T-helper 2 cell treated with Interferon-gamma antibody and Interleukin-4, amounts not matched to agents 5 μg/mL and 100 μg/mL, for 36 hours (primary cell): ENCODE results near the gene C1orf185.
"Not testable (repeated sequence)": the region's sequence is repeated elsewhere in the genome, so short reads cannot be mapped to it uniquely, and the experiment has no call there.

Source experiments
- DNase-seq: peaks from one replicate; pipeline ENCODE4 v3.0.0; 2021; ENCODE audit warnings: low spot score
- H3K27ac Mint-ChIP-seq: one replicate; pipeline ENCODE4 v1.8.0; 2021; ENCODE audit warnings: mild to moderate bottlenecking, mixed read lengths
- H3K27me3 Mint-ChIP-seq: one replicate; pipeline ENCODE4 v1.8.0; 2021; ENCODE audit warnings: low read depth, mixed read lengths
- H3K36me3 Mint-ChIP-seq: one replicate; pipeline ENCODE4 v1.8.0; 2021; ENCODE audit warnings: low read depth, mixed read lengths
- H3K4me1 Mint-ChIP-seq: one replicate; pipeline ENCODE4 v1.8.0; 2021; ENCODE audit warnings: low read depth, mixed read lengths
- H3K4me3 Mint-ChIP-seq: one replicate; pipeline ENCODE4 v1.8.0; 2022; ENCODE audit warnings: mild to moderate bottlenecking, moderate library complexity, mixed read lengths
- H3K9me3 Mint-ChIP-seq: one replicate; pipeline ENCODE4 v1.8.0; 2021; ENCODE audit warnings: mixed read lengths

The C1orf185 gene

GRCh38 chr1:51162560-51162959 is 60.5 kb downstream of the C1orf185 start:
- not testable (repeated sequence) for H3K9me3 Mint-ChIP-seq, DNase-seq, H3K27ac Mint-ChIP-seq, H3K4me1 Mint-ChIP-seq, H3K36me3 Mint-ChIP-seq, H3K4me3 Mint-ChIP-seq
- H3K27me3 Mint-ChIP-seq = peaks cover 29% of the 10 kb centered on the region

DNA sequence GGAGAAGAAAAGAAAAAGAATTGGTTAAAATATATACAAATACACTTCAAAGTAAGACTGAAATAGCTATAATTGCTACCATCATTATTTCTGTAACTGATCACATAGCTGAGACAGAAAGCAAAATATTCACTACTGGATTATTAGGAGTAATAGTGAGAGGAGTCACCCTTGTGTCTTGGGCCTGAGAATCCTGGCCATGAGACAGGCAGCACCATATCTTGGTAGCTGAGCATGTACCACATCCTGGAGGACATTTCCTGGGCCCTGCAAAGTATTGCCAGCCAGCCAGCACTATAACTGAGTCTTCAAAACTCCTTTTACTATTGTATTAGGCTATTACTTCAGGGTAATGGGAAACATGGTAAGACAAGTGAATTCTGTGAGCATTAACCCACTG is 63.5 kb downstream of the C1orf185 start:
- Mint-ChIP-seq H3K9me3 (no peaks in the 10 kb centered on the region), H3K4me1 (peaks cover 2% of the 10 kb centered on the region), H3K27ac (no peak overlapping the region), H3K4me3 (no peak overlapping the region), H3K36me3 (no peaks in the 10 kb centered on the region), H3K27me3 (peaks cover 16% of the 10 kb centered on the region)
- DNase-seq = no peak

- Mint-ChIP-seq H3K4me3 (no peak overlapping the region), H3K27ac (no peak overlapping the region), H3K36me3 (no peaks in the 10 kb centered on the region), H3K4me1 (peaks cover 2% of the 10 kb centered on the region), H3K9me3 (no peaks in the 10 kb centered on the region), H3K27me3 (peaks cover 11% of the 10 kb centered on the region)
- DNase-seq = no peak
Measured at GRCh38 chr1:51168266-51168845, 66.3 kb downstream of the C1orf185 start.

GRCh38 chr1:51168936-51169335 is 66.9 kb downstream of the C1orf185 start:
- Mint-ChIP-seq H3K27me3 (peaks cover 14% of the 10 kb centered on the region), H3K4me1 (peaks cover 2% of the 10 kb centered on the region), H3K27ac (no peak overlapping the region), H3K4me3 (no peak overlapping the region), H3K9me3 (no peaks in the 10 kb centered on the region), H3K36me3 (no peaks in the 10 kb centered on the region)
- no peak for DNase-seq

DNA sequence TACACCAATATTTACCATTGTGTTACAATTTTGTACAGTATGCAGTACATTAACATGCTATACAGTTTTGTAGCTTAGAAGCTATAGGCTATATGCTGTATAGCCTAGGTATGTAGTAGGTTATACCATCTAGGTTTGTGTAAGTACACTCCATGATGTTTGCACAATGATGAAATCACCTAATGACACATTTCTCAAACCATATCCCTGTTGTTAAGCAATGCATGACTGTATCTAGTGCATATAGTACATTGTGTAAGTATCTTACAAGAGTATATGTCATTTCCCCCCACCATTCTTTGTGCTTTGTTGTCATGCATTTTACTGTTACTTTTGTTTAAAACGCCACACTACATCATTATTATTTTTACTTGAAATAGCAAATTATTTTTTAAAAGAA is 68.3 kb downstream of the C1orf185 start:
- no peak for DNase-seq
- H3K4me3 Mint-ChIP-seq = no peak overlapping the region
- H3K36me3 Mint-ChIP-seq = no peaks in the 10 kb centered on the region
- peaks cover 22% of the 10 kb centered on the region for H3K27me3 Mint-ChIP-seq
- peaks cover 2% of the 10 kb centered on the region for H3K4me1 Mint-ChIP-seq
- no peak overlapping the region for H3K27ac Mint-ChIP-seq
- H3K9me3 Mint-ChIP-seq = no peaks in the 10 kb centered on the region

DNA sequence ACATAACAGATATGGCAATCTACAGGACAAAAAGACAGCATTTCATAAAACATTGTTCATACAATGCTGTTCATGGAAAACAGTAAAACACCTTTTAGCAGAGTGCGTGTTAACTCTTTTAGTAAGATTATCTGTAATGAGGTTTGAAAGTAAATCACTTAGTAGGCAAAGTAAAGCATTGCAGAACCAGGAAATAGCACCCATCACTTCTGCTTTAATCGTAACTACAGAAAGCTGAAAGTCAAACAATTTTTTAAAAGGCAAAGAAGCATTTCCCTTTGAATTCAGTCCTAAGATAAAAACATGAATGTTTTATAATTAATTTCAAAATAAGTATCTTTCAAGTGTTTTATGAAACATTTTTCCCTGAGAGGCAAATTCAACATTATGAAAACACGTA is 70.8 kb downstream of the C1orf185 start:
- H3K4me3 Mint-ChIP-seq = no peak overlapping the region
- no peak overlapping the region for H3K27ac Mint-ChIP-seq
- no peaks in the 10 kb centered on the region for H3K9me3 Mint-ChIP-seq
- no peaks in the 10 kb centered on the region for H3K36me3 Mint-ChIP-seq
- no peak for DNase-seq
- H3K27me3 Mint-ChIP-seq = peaks cover 39% of the 10 kb centered on the region
- H3K4me1 Mint-ChIP-seq = peaks cover 2% of the 10 kb centered on the region

DNA sequence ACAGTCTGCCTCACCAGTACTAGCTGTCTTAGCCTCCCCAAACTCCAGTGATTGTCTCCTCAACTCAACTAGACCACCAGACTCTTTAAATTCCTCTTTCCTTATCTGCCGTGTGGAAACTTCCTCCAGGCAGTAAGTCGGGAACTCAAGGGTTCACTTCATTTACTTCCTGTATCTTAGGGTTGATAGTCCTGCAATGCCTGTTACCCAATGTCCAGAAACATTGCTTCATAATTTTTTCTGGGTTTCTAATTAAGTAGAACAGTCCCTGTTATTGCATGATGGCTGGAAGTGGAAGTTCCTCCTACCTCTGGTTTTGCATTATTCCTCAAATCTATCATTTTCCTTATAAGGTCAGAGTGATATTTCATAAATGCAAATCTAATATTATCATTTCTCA is 73.2 kb downstream of the C1orf185 start:
- DNase-seq = no peak
- no peaks in the 10 kb centered on the region for H3K4me1 Mint-ChIP-seq
- peaks cover 49% of the 10 kb centered on the region for H3K27me3 Mint-ChIP-seq
- no peaks in the 10 kb centered on the region for H3K36me3 Mint-ChIP-seq
- H3K4me3 Mint-ChIP-seq = no peak overlapping the region
- H3K27ac Mint-ChIP-seq = no peak overlapping the region
- H3K9me3 Mint-ChIP-seq = no peaks in the 10 kb centered on the region

DNA sequence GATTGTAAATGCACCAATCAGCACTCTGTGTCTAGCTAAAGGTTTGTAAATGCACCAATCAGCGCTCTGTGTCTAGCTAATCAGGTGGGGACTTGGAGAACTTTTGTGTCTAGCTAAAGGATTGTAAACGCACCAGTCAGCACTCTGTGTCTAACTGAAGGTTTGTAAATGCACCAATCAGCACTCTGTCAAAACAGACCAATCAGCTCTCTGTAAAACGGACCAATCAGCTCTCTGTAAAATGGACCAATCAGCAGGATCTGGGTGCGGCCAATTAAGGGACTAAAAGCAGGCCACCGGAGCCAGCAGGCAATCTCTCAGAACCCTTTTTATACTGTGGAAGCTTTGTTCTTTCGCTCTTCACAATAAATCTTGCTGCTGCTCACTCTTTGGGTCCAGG is 76.0 kb downstream of the C1orf185 start:
- not testable (repeated sequence) for H3K36me3 Mint-ChIP-seq, H3K9me3 Mint-ChIP-seq, DNase-seq, H3K27ac Mint-ChIP-seq, H3K4me1 Mint-ChIP-seq, H3K4me3 Mint-ChIP-seq
- H3K27me3 Mint-ChIP-seq = peaks cover 60% of the 10 kb centered on the region

DNA sequence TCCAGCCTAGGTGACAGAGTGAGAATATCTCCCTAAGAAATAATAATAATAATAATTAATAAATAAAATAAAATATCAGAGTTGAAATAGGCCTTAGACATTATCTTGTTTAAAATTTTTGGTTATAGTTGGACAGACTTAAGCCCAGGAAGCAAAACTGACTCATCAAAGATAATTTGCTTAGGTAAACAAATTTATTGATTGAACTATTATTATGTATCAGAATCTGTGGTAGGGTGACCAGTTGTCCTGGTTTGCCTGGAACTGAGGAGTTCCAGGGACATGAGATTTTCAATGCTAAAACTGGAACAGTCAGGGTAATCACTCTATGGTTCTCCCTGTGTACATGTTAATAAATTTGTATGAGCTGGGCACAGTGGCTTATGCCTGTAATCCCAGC is 86.2 kb downstream of the C1orf185 start:
- Mint-ChIP-seq H3K4me1 (no peaks in the 10 kb centered on the region), H3K27ac (no peak overlapping the region), H3K9me3 (no peaks in the 10 kb centered on the region), H3K27me3 (peaks cover 10% of the 10 kb centered on the region), H3K36me3 (no peaks in the 10 kb centered on the region), H3K4me3 (no peak overlapping the region)
- no peak for DNase-seq

- Mint-ChIP-seq H3K27ac (no peak overlapping the region), H3K4me1 (no peaks in the 10 kb centered on the region), H3K9me3 (no peaks in the 10 kb centered on the region), H3K27me3 (peaks cover 7% of the 10 kb centered on the region), H3K36me3 (no peaks in the 10 kb centered on the region), H3K4me3 (no peak overlapping the region)
- no peak for DNase-seq
Measured at GRCh38 chr1:51189421-51190073, 87.5 kb downstream of the C1orf185 start.

DNA sequence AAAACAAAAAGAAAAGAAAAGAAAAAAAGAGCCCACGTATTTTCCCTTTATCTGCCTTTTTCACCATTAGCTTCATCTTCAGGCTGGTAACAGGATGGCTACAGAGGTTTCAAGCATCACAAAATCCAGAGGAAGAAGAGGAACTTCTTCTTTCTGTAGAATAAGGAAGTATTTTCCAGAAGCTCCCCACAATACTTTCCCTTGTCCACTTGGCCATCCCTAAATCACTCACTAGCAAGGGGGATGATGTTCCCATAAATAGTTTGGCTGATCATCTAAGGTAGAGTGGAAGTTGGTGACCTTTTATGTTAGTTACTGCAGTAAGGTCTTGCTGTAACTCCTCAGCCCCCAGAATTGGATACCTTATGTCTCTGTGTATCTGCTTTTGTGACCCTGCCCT is 88.9 kb downstream of the C1orf185 start:
- Mint-ChIP-seq H3K9me3 (no peaks in the 10 kb centered on the region), H3K27ac (no peak overlapping the region), H3K4me3 (no peak overlapping the region), H3K4me1 (no peaks in the 10 kb centered on the region), H3K27me3 (peaks cover 4% of the 10 kb centered on the region), H3K36me3 (no peaks in the 10 kb centered on the region)
- DNase-seq = no peak

DNA sequence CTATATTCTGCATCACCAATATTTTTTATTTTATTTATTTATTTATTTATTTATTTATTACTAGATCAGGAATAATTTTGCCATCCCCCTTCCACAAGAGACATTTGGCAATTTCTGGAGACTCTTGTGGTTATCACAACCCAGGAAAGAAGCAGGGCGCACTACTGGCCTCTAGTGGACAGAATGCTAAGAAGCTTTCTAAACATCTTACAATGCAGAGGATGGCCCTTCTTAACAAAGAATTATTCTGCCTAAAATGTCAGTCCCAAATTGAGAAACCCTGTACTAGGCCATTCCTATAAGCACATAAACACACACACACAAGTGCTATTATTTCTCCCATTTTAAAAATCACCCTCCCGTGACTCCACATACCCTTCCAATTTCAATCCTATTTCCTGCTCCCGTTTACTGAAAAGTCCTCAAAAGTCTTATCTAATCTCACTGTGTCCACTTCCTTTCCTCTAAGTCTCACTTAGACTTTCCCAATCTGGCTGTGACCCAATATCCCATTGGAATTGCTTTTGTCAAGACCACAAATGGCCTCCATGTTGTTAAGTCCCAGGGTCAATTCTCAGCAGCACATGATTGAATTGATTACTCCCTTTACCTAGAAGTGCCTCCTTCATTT is 90.3 kb downstream of the C1orf185 start:
- no peaks in the 10 kb centered on the region for H3K36me3 Mint-ChIP-seq
- H3K27me3 Mint-ChIP-seq = peaks cover 4% of the 10 kb centered on the region
- H3K27ac Mint-ChIP-seq = no peak overlapping the region
- H3K9me3 Mint-ChIP-seq = no peaks in the 10 kb centered on the region
- H3K4me3 Mint-ChIP-seq = no peak overlapping the region
- peak; percentile 31 for DNase-seq
- no peaks in the 10 kb centered on the region for H3K4me1 Mint-ChIP-seq

GRCh38 chr1:51193564-51193963 is 91.5 kb downstream of the C1orf185 start:
- Mint-ChIP-seq H3K4me3 (no peak overlapping the region), H3K36me3 (no peaks in the 10 kb centered on the region), H3K27me3 (peaks cover 4% of the 10 kb centered on the region), H3K4me1 (peaks cover 4% of the 10 kb centered on the region), H3K27ac (no peak overlapping the region), H3K9me3 (no peaks in the 10 kb centered on the region)
- no peak for DNase-seq
